ENCODE results near the gene DHX34. TPM values are rescaled to one million over a fixed set of nuclear protein-coding genes. Genes with fewer than 3 reads are reported as not detected.
A peak's percentile ranks its signal among the peaks of the same experiment; 100 is the strongest.

The DHX34 gene
- polyA plus RNA-seq, 3 donors, result 9.9 to 10.9 (median 10.5) TPM

- no peak for DNase-seq (ENCODE audit: low read depth in 3 of 3, low spot score in 2 of 3)
Measured at GRCh38 chr19:47413941-47414340, 64.8 kb downstream of the DHX34 start.

GRCh38 chr19:47414469-47414868 lies 65.4 kb downstream of the DHX34 start:
- DNase-seq (ENCODE audit: low read depth in 3 of 3, low spot score in 2 of 3), result no peak

GRCh38 chr19:47415953-47416642 lies 67.0 kb downstream of the DHX34 start:
- no peak for DNase-seq (ENCODE audit: low read depth in 3 of 3, low spot score in 2 of 3)

GRCh38 chr19:47416643-47416985 lies 67.5 kb downstream of the DHX34 start:
- DNase-seq (ENCODE audit: low read depth in 3 of 3, low spot score in 2 of 3), result no peak

- DNase-seq (ENCODE audit: low read depth in 3 of 3, low spot score in 2 of 3), result no peak
Measured at GRCh38 chr19:47417107-47417745, 68.1 kb downstream of the DHX34 start.

GRCh38 chr19:47417746-47418691 lies 68.9 kb downstream of the DHX34 start:
- no peak for DNase-seq (ENCODE audit: low read depth in 3 of 3, low spot score in 2 of 3)

GRCh38 chr19:47418692-47419029 lies 69.5 kb downstream of the DHX34 start:
- DNase-seq (ENCODE audit: low read depth in 3 of 3, low spot score in 2 of 3), result no peak

GRCh38 chr19:47419030-47419783 lies 70.1 kb downstream of the DHX34 start, which contains the start of gene MEIS3:
Gene MEIS3 (minus strand): TSS chr19:47419527. CDS start chr19:47419081, 446 bp downstream.
- no peak for DNase-seq (ENCODE audit: low read depth in 3 of 3, low spot score in 2 of 3)

- DNase-seq (ENCODE audit: low read depth in 3 of 3, low spot score in 2 of 3), result no peak
Measured at GRCh38 chr19:47419789-47420188, 70.7 kb downstream of the DHX34 start.

- DNase-seq (ENCODE audit: low read depth in 3 of 3, low spot score in 2 of 3), result no peak
Measured at GRCh38 chr19:47421244-47421786, 72.2 kb downstream of the DHX34 start.

GRCh38 chr19:47421844-47422395 lies 72.8 kb downstream of the DHX34 start:
- no peak for DNase-seq (ENCODE audit: low read depth in 3 of 3, low spot score in 2 of 3)

GRCh38 chr19:47422417-47423163 lies 73.5 kb downstream of the DHX34 start:
- DNase-seq (ENCODE audit: low read depth in 3 of 3, low spot score in 2 of 3), result no peak

GRCh38 chr19:47423203-47423882 lies 74.2 kb downstream of the DHX34 start:
- no peak for DNase-seq (ENCODE audit: low read depth in 3 of 3, low spot score in 2 of 3)

GRCh38 chr19:47427241-47428176 lies 78.4 kb downstream of the DHX34 start:
- no peak for DNase-seq (ENCODE audit: low read depth in 3 of 3, low spot score in 2 of 3)

- DNase-seq (ENCODE audit: low read depth in 3 of 3, low spot score in 2 of 3), result peak in 2 of 3 donors; percentile 78 to 81
Measured at GRCh38 chr19:47428177-47428894, 79.2 kb downstream of the DHX34 start.

GRCh38 chr19:47429140-47429793 lies 80.2 kb downstream of the DHX34 start:
- DNase-seq (ENCODE audit: low read depth in 3 of 3, low spot score in 2 of 3), result no peak
